Endometrium (tissue), 2 donors: ENCODE results near the gene CYB5R2.
"Not testable (repeated sequence)": the region's sequence is repeated elsewhere in the genome, so short reads cannot be mapped to it uniquely, and the experiment has no call there.

Source experiments
- FAIRE-seq: peaks from 2 replicates; lab custom pipeline; 2012; peaks lifted over from hg19 to GRCh38; lab: Jason Lieb, UNC
- donor health status: control.
- donor health status: control.

The CYB5R2 gene

DNA sequence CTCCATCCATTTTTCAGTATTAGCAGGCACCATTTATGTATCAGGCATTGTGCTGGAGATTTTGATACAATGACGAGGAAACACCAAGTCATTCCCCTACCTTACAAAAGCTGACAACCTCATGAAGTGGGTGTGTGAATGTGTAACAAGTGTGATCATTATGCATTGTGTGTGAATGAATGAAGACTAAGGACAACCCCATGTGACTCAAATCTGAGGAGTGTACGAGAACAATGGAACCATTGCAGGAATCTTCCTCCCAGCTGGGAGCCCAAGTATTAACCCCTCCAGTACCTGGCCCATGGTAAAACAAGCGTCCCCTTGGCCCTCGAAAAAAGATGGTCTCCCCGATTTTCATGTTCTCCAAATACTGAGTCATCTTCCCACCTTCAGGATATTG is 4.4 kb downstream of the CYB5R2 start:
- no peak for FAIRE-seq

DNA sequence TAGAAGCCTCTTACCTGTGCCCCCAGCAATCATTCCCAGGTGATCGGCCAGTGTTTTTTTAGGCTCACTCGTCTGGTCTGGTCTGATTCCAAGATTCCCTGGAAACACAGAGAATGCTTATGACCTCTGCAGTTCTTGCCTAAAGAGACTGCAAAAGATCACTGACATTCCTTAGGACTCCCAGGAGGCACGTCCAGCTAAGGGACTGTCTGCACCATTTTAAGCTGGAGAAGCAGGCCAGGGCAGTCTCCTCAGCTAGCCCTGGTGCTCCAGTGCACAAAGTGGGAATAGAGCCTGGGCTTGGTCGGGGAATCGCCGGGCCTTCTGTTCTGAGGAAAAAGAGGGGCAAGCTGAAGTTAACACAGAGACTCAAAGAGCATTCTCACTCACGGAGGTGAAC is 4.8 kb downstream of the CYB5R2 start:
- FAIRE-seq = no peak

DNA sequence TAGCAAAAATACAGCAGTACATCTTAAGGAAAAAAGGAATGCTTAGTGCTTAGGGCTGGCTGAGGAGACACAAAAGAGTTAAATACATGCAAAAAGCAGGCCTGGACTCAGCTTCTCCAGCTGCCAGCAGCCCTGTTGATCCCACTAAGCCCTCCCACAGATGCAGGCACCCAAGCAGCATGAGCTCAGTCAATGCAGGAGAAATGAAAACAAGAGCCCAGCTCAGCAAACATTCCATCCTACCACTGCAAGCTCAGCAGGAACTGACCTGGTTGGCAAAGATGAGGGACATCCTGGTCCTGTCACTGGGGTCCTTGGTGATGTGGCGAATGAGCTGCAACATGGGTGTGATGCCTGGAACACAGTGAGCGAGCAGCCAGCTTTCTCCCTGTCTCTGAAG is 5.8 kb downstream of the CYB5R2 start:
- FAIRE-seq = no peak

DNA sequence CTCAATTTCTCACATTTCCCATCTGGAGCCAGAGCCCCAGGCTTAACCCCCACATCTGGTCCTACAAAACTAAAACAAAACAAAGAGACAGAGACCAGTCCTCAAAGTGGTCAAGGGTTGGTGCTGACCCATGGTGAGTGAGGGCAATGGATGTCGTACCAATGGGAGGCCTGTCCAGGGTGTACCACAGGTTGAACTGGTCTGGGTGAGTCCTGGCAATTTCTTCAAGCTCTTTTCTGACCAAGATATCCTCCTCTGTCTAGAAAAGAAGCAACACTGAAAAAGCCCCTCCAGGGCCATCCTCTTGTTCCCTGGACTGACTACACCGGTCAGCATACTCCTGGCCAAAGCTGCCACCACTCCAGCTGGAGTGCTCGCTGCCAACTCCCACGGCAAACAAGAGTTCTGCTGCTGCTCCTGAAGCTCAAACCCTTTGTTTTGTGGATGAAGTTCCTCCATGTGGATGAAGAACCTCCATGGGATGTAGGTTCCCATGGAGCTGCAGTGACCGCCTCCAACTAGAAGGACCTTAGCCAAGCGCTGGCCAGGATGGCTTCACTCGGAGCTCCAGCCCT is 6.9 kb downstream of the CYB5R2 start:
- no peak for FAIRE-seq

DNA sequence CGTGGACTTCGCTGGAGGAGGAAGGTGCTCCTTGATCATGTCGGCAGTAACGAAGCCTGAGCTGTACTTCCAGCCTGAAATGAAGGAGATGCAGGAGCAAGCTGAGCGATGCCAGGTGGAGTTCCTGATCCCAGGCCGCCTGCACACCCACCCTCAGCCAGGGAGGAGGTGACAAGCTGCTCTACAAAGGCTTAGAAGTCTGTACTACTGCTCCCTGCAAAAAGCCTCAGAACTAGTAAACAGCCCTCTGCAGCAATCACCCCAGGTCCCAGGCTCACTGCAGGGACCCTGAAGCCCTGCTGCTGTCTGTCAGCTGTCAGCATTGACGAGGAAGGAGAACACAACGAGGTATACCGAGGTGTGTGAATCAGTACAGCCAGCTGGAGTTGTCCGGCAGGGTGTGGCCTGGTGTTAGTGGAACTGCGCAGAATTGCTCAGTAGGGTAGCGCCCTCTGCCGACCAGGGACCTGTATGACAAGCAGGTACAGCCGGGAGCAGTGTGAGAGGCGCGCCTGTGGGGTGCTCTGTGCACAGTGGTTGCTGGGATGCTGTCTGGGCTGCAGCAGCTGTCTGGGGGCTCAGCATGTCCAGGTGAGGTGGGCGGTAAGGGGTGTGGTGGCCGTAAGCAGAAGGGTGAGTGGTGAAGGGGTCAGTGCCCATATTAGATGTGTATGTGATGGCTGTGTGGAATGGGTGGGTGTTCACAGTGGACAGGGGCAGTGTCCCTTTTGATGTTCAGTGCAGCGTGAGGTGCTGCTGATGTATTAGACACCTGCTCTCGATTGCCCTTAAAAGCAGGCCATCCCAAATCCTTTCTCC is 7.6 kb downstream of the CYB5R2 start:
- no peak for FAIRE-seq

DNA sequence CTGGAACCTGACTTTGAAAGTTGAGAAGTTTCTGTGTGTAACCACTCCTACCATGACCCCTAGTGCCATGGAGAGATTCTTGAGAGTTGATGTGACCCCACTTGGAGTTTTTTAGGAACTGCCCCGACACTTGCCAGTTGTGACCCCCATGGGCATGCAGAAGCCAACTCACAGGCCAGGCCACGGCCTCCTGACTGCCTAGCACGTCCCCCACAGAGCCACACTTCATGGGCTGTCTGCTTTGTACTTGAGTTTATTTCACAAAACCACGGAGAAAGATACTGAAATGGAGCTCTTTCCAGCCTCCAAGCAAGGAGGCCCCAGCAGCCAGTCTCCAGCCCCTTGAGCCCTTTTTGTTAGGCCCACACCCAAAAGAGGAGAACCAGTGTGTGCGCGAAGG is 8.4 kb downstream of the CYB5R2 start:
- FAIRE-seq = no peak

DNA sequence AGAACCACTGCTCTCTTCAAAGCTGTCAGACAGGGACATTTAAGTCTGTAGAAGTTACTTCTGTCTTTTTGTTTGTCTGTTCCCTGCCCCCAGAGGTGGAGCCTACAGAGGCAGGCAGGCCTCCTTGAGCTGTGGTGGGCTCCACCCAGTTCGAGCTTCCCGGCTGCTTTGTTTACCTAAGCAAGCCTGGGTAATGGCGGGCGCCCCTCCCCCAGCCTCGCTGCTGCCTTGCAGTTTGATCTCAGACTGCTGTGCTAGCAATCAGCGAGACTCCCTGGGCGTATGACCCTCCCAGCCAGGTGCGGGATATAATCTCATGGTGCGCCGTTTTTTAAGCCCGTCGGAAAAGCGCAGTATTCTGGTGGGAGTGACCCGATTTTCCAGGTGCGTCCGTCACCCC is 9.8 kb downstream of the CYB5R2 start:
- FAIRE-seq = not testable (repeated sequence)

DNA sequence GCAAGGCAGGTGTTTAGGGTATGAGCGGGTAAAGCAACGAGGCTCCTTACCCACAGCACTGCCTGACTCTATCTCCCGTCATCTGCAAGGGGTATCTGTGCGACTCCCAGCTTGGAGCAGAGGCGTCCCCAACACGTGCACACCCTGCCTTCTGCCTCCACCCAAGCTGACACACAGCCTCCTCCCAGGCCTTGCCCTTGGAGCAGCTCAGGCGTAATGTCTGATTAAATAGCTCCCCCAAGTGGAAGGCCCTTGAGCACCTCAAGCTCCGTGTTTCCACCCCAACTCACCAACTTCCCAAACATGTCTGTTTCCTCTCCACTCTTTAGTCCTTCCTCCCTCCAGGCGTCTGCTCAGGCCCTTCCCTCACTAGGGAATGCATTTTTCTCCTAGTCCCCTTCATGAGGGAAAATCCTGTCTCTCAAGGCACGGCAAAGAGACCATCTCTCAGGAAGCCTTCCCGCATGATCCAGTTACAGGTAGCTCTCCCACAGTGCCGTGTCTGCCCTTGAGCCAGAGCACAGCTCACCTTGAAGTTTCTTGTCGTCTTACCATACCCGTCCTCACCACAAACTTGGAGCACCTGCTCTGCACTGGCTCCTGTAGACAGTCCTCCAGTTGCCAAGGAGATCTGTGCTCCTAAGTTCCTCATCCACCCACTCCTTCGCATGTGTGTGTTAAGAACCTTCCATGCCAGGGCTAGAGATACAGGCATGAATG is 15.8 kb downstream of the CYB5R2 start:
- FAIRE-seq = no peak

DNA sequence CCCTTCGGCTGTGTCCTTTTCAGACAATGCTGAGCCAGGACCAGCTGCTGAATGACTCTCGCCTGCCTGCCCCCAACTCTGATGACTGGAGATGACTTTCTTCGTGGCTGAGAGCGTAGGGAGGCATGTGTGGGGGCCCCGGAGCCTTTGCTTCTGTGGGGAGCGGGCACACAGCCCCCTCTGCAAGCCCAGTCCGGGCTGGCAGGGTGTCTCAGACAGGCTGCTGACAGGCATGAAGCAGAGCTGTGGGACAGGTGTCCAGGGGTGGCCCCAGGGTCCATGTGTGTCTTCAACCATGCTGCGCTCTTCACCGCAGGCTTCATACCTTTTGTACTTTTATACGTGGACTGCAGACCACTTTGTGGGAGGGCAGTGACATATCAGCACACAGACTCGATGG is 16.6 kb downstream of the CYB5R2 start:
- FAIRE-seq = no peak

DNA sequence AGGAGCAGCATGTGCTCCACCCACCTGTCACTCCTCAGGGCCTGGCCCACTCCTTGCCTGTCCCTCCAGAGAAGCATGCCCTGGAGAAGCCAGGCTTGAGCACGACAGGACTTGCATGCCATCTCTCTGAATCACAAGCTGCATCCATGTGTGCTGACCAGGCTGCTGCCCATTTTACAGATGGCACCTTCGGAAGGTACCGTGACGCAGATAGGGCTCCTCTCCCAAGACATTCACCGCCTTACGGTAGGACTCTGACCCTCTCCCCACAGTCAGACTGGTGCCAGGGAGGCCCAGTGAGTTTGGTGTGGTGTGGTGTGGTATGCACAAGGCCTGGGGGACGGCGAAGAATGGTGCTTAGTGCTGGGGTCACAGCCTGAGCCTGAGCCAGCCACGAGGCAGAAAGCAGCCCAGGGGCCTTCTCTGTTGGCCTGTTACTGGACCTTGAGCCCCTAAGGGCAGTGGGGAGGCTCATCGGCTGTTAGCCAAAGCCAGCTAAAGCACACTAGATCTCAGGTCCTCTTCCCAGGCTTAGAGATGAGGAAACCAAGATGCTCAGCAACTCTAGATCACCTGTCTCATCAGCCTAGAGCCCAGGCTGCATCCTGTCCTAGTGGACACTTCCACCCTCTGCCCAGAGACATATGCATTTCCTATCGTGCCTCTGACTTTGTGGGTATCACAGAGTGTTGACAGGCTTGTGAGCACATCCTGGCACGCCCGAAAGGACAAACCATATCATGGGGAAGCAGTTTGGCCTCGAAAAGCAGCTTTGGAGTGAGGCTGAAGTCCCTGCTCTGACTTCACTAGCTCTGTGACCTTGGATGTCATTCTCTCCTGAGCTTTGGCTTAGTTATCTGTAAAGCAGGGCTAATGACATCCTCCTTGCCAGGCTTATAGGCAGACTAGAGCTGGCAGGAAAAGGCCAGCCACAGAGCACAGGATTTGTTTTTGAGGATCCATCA is 17.8 kb downstream of the CYB5R2 start:
- no peak for FAIRE-seq

DNA sequence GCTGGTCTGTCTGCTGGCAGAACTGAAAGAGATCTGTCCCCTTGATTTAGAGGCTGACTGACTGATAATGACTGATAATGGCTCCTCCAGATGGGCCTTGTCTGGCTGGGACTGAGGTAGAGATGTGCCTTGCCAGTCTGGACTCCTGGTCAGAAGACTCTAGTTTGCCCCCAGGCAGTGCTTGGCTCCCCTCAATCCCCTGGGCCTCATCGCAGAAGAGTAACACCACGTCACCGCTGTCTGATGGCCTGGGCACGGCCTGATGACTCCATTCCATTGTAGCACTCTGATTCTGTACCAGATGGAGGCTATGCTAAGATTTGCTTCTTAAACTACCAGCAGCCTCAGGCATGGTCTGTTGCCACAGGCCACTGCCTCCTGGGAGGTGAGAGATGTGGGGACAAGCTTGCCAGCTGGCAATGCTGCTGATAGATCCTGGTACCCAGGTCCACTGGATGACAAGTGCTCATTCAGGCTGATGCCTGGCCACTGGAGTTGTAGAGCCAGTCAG is 19.1 kb downstream of the CYB5R2 start:
- FAIRE-seq = no peak

DNA sequence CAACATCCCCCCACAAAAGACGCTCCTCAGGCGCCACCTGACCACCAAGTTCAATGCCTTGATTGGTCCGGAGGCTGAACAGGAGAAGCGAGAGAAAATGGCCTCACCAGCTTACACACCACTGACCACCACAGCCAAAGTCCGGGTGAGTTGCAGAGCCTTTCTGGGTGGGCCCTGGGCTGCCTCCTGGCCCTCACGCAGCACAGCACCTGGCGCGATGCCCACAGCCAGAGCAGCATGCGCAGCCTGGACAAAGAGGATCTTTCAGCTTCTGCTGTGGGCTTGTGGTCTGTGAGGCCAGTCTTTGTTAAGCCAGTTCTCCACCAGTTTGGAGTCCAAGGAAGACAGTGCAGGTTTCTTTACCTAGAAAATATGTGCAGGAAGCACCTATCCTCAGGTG is 21.6 kb downstream of the CYB5R2 start:
- FAIRE-seq = no peak

DNA sequence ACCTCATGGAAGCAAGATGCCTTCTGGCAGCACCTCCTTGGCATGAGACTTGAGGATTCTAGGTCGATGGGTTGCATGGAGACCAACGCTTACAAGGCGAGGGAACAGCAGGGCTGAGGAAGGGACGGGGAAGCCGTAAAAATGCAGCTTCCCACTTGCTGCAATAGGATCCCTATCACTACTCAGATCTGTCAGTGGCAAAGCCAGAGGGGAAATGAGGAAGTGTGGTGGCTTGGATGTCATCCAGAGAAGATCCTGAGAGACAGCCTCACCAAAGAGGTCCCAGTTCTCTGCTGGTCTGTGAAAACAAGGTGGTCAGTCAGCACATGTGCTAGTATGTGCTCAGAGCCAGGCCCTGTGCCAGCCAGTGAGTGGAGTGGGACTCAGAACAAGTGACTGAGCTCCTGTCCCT is 22.2 kb downstream of the CYB5R2 start:
- FAIRE-seq = no peak

DNA sequence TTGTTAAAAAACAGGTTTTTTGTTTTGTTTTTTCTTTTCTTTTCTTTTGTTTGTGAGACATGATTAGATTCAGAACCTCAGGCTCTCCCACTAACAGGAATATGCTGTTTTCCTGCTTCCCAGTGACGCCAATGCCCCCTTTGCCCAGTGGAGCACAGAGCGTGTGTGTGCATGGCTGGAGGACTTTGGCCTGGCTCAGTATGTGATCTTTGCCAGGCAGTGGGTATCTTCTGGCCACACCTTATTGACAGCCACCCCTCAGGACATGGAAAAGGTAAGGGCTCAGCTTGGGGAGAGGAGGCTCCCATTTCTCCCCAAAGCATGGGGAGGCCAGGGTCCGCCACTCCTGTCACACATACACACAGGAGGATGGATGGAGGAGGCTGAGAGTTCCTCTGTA is 25.0 kb downstream of the CYB5R2 start:
- no peak for FAIRE-seq

DNA sequence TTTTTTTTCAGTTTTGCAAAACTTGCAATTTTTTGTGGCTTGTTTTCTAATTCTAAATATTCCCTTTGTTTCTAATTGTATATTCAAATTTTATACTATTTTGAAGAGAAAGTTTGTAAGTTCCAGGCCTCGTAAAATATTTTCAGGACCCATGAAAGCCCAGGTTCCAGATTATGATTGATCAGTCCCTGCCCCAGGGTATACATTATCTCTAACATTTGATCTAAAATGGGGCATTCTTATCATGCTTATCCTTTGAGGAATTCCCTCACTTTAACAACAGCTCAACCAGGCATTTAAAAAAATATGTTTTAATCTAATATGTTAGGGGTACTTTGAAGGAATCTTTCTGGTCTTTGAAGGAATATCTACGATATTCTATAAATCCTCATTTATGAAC is 26.4 kb downstream of the CYB5R2 start:
- no peak for FAIRE-seq

DNA sequence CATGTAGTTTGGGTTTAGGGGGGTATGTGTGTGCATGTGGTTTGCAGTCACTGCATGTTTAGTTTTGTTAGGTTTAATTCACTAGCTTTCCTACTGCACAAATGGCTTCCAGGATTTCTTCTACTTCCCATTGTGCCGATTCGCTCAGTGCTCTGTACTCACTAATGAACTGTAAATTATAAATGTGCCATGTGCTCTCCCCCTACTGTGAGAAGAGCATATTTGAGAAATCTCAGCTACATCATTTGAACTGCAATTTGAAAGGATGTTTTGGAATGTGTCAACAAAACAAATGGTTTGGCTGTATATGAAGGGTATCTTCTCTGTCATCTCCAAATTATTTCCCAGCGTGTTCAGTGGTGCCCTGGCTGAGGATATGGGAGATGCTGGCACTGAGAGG is 28.1 kb downstream of the CYB5R2 start:
- no peak for FAIRE-seq

DNA sequence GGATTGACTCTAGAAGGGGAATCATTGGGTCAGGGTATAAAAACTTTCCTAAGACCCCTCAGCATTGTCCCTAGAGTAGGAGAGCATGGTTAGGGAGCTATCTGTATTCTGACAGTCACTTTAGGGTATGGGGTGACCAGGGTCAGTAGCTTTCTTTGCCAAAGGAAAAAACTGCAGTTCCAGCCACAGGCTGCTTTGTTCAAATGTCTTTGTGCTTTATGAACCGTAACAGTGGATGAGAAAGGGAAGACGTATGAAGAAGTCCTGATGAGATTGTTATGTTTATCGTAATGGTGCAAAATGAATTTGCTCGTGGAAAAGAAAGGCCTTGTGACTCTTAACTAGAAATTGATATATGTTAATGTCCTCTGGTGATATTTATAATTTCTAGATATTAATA is 30.0 kb downstream of the CYB5R2 start:
- no peak for FAIRE-seq

DNA sequence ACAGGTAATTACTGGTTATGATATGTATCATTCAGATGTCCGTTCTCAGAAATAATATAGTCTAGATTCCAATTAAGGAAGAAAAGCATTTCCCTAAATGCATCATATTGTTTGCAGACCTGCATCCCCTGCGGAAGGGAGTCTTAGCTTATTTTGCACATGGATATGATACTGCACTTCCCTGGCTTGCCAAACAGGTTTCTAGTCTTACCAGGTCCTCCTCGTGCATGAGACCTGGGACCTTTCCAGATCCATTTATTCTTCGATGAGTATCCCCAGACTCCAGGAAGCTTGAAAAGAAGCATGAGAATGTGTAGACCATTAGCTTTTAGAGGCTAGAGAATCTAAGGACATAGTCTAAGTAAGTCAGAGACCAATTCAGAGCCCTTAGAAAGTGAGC is 30.6 kb downstream of the CYB5R2 start:
- no peak for FAIRE-seq

DNA sequence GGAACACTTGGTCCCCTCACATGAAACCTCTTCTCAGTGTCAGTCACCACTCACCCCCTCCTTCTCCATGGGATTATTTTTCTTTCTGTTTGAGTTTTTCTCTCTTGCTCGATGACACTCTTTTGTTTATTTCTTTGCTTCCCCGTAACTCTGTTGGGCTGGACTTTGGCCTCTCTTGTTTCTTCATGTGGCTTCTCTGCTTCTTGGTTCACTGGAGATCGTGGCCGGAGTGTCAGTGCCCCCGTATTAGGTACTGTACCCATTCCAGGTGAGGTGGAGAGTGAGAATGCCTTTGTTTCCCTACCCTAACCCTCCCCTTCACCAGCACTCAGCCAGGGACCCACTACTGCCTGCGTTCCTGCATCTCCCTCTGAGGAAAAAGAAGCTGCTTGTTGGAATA is 32.5 kb downstream of the CYB5R2 start:
- FAIRE-seq = no peak

DNA sequence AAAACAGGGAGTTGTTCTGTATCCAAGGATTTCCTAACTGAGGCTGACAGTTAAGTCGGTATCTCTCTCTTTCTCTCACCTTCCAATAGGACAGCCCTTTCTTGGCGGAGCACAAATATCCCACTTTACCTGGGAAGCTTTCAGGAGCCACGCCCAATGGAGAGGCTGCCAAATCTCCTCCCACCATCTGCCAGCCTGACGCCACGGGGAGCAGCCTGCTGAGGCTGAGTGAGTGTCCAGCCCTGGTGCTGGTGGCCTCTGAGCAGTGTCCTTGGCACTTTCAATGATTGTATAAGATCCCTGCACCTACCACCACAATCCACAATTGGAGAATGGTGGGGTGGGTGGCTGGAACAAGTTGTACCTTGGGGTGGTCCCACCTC is 33.7 kb downstream of the CYB5R2 start:
- FAIRE-seq = no peak

DNA sequence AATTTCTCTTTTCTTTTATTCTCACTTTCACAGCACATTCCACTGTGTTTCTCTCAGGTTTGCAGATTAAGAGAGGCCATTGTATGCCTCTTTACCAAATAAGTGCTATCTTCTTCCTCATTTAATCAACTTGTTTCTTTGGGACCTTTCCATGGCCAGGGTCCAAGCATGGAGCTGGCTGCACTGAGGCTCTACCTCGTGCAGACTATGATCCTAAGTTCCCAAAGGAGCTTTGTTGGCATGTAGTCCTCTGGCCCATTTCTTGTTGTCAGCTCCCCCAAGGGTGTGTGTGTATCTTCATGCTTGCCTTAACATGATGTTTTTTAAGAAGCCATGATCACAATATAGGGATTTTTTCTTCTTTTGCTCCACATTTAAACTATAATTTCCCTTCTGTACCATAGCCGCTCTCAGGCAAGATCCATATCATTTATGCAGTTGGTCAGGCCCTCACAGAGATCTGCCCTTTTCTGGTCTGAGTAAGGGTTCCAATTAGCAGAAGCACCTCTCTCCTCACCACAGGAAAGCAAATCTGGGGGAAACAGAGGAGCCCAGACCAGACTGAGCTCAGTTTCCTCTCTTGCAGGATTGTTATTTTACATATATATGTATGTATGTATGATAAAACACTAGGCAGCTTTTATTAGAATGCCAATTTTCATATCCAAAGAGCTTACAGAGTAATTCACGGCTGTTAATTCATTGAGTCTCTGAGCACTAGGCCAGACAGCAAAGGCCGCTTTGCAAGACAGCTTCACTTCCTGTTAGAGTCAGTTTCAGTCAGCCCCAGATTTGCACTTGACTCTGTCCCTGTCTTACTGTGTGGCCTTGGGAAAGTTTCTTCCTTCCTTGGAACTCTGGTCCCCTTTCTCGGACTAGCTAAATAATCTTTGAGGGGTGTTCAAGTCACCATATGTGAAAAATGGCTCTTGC is 34.3 kb downstream of the CYB5R2 start:
- FAIRE-seq = no peak
